GM18861 (cell line): ENCODE results near the gene C5orf24.
"Not testable (repeated sequence)": the region's sequence is repeated elsewhere in the genome, so short reads cannot be mapped to it uniquely, and the experiment has no call there.

ENCODE experiments used
- ATAC-seq: cut with Tn5 transposase; IDR thresholded peaks from one replicate; pipeline ENCODE4 v1.9.1; 2021; ENCODE audit not compliant: unreplicated experiment

The C5orf24 gene

DNA sequence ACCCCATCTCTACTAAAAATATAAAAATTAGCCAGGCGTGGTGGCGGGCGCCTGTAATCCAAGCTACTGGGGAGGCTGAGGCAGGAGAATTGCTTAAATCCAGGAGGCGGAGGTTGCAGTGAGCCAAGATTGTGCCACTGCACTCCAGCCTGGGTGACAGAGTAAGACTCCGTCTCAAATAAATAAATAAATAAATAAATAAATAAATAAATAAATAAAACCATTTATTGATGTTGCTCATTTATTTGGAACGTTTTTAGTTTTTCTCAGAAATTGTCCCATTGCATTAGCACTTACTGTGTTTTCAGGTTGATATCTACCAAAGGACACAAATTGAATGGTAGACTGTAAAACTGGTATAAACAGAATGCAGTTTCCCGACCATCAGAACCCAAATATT, 10.7 kb downstream of the C5orf24 start:
- not testable (repeated sequence) for ATAC-seq

DNA sequence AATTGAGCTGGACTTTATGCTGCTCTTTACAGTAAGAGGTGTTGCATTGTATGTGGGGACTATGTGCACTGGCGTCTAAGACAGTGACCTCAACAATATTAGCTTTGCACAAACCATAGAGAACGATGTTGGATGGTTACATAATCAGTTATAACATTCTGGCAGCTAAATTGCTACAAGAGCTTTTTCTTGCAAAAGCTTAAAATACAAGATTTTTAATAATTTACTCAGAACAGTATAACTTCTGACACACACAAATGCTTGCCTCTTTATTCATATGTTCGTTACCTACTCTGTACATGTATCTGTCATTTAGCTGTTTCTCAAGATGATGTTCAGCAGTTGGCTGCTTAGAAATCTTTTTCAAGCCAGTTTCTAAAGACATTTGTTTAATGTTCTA, 11.6 kb downstream of the C5orf24 start:
- no peak for ATAC-seq

DNA sequence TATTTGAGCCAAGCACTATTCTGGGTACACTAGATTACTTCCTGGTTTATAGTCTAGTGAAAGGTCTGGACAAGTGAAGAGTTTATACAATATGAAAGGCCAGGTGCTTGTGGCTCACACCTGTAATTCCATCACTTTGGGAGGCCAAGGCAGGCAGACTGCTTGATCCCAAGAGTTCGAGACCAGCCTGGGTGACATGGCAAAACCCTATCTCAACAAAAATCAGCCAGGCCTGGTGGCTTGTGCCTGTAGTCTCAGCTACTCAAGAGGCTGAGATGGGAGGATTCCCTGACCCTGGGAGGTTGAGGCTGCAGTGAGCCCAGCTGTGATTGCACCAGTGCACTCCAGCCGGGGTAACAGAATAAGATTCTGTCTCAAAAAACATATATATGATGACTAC, 18.9 kb downstream of the C5orf24 start:
- ATAC-seq = no peak

DNA sequence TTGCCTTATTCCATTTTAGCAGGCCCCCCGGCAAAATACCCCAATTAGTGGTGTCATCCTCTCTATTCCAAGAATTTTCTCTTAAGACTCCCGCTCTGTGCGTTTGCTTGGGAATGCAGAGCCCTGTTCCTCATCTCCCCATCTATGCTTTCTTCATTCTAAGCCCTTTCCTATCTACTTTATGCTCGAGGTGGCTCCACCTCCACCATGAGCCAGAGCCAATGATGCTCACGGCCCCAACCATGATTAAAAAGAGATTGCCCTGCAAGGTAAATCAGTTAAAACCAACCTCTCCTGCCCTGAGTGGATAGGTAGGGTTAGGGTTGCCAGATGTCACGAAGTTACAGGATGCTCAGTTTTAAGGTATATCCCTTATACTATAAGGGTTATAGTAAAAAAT, 27.7 kb downstream of the C5orf24 start:
- no peak for ATAC-seq

DNA sequence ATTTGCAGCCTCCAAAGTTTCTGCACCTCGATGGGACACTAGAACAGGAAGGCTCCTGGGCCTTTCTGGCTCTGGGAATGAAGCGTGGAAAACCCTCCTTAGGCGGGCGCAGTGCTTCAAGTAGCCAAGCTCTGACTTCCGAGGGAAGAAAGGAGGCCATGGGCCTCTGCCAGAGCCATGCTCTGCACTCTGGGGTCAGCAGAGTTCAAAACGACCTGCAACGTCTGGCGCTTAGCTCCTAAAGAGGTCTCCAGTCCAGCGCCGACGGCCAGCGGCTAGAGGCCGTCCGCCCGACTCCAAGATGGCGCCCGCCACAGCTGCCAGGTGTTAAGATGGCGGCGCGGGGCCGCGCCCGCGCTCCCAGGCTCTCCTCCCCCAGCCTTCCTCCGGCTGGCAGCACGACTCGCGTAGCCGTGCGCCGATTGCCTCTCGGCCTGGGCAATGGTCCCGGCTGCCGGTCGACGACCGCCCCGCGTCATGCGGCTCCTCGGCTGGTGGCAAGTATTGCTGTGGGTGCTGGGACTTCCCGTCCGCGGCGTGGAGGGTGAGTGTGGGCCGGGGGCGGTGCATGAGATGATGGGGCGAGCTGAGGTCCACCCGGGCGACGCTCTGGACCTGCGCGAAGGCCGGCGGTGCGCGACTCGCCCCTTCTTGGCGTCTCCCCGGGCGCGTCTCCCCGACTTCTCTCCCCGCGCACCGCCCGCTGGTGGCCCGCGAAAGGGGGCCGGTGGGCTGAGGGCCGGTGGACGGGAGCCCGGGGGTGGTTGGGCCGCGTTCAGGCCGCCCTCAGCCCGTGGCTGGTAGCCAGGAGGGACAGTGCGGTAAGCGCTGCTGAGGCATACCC, 28.4 kb downstream of the C5orf24 start, which contains the start of gene TXNDC15:
TSS of gene TXNDC15 (plus strand) at position 385 of the 844 bp plus-strand sequence. CDS start at position 442, 57 bp downstream.
- peak; percentile 70 for ATAC-seq

DNA sequence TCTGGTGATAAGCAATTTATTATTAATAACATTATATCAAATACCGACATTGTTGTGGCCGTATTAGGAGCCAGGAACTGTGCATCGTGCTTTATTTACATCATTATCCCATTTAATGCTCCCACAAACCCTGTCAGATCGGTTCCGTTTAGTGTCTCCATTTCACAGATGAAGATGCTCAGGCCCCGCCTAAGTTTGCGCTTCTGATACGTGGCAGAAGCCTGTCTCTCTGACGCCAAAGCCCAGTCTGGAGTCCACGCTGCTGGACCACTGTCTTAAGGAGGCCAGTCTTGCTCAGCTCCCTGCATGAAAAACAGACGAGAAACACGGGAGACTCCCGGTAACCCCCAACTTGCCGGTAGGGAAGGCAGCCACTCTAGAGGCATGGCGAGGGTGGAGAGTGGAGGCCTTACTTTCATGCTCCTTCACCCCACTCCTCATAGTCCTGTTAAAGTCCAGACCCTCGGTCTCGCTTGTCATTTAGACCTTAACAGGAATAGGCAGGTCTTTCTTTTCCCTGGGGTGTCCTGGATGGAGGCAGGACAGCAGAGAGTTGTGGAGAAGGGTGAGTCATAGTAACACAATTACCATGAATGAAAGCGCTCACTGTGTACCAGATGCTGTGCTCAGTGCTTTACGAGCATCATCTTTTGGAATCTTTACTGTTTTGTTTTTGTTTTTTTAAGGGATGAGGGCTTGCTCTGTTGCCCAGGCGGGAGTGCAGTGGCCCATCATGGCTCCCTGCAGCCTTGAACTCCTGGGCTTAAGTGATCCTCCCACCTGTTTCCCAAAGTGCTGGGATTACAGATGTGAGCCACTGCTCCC, 29.3 kb downstream of the C5orf24 start:
- no peak for ATAC-seq

DNA sequence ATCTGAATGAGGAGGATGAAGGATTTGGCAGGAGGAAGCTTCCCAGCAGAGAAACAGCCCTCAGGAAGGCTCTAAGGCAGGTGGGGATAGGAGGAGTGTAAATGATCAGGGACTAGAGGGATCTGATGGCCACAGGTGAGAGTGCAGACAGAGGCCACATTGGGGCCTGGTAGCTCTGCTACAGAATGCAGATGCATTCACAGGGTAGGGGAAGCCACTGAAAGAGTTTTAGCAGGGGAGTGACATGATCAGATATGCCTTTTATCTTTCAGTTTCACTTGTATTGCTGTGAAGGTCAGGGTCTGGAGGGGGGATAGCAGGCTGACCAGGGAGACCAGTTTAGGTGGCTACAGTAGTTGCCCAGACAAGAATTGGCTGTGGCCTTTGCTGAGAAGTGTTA, 31.4 kb downstream of the C5orf24 start:
- no peak for ATAC-seq

DNA sequence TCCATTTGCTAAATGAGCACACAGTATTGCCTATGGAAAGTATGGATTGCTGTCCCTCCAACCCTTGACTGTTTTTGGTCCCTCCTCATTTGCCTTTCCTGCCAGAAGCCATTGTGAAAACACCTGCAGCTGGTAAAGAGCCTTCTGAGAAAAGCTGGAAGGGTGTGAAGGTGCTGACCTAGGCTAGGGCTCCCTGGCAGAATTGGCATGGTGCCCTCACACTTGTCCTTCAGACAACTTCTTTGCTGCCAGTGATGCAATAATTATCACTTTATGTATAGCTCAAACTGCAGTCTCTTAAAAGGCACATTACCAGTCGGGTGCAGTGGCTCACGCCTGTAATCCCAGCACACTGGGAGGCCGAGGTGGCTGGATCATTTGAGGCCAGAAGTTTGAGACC, 32.6 kb downstream of the C5orf24 start:
- no peak for ATAC-seq

DNA sequence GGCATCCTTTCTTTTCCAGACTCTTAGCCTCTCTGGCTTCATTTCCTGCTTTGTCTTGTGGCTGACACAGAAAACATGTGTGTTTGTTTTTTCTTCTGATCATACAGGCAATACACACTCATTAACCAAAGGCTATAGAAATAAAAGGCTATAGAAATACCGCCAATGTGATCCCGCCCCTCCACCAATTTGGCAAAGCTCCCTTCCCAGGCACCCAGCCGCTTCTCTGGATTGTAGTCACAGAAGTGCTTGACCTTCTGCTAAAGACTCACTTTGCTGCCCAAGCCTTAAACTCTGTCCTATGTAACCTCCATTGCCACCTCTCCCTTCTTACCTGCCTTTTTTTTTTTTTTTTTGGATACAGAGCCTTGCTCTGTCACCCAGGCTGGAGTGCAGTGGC, 33.7 kb downstream of the C5orf24 start:
- no peak for ATAC-seq

DNA sequence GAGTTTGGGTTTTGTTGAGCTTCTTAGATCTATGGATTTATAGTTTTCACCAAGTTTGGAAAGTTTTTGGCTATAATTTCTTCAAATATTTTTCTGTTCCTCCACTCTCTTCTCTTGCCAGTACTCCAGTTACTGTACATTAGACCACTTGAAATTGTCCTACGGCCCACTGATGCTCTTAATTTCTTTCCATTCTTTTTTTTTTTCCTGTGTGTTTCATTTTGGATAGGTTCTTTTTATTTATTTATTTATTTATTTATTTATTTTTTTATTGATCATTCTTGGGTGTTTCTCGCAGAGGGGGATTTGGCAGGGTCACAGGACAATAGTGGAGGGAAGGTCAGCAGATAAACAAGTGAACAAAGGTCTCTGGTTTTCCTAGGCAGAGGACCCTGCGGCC, 35.2 kb downstream of the C5orf24 start:
- ATAC-seq = not testable (repeated sequence)

DNA sequence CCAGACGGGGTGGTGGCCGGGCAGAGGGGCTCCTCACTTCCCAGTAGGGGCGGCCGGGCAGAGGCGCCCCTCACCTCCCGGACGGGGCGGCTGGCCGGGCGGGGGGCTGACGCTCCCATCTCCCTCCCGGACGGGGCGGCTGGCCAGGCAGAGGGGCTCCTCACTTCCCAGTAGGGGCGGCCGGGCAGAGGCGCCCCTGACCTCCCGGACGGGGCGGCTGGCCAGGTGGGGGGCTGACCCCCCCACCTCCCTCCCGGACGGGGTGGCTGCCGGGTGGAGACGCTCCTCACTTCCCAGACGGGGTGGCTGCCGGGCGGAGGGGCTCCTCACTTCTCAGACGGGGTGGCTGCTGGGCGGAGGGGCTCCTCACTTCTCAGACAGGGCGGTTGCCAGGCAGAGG, 35.9 kb downstream of the C5orf24 start:
- ATAC-seq = not testable (repeated sequence)

DNA sequence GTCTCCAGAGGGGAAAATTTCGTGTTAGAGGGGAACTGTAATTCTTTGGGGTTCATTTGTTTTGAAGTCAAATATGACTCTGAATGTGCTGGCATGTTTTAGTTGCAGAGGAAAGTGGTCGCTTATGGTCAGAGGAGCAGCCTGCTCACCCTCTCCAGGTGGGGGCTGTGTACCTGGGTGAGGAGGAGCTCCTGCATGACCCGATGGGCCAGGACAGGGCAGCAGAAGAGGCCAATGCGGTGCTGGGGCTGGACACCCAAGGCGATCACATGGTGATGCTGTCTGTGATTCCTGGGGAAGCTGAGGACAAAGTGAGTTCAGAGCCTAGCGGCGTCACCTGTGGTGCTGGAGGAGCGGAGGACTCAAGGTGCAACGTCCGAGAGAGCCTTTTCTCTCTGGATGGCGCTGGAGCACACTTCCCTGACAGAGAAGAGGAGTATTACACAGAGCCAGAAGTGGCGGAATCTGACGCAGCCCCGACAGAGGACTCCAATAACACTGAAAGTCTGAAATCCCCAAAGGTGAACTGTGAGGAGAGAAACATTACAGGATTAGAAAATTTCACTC, 41.9 kb downstream of the C5orf24 start:
- no peak for ATAC-seq

DNA sequence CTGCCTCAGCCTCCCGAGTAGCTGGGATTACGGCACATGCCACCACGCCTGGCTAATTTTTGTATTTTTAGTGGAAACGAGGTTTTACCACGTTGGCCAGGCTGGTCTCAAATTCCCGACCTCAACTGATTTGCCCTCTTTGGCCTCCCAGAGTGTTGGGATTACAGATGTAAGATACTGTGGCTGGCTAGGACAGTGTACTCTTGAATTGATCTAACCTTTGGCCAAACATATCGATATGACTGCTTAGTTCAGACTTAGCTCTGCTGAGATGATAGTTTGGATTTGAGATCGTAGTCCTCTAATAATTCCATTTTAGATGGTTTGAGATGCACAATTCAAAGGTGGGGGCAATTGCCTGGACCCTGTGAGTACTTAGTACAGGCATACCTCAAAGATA, 43.6 kb downstream of the C5orf24 start:
- no peak for ATAC-seq

DNA sequence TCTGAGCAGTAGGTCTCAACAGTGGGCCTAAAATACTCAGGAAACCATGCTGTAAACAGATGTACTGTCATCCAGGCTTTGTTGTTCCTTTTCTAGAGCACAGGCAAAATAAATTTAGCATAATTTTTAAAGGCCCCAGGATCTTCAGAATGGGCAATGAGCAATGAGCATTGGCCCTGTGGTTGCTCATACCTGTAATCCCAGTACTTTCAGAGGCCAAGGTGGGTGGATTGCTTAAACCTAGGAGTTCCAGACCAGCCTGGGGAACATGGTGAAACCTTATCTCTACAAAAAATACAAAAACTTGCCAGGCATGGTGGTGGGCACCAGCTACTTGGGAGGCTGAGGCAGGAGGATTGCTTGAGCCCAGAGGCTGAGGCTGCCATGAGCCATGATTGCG, 45.7 kb downstream of the C5orf24 start:
- no peak for ATAC-seq

DNA sequence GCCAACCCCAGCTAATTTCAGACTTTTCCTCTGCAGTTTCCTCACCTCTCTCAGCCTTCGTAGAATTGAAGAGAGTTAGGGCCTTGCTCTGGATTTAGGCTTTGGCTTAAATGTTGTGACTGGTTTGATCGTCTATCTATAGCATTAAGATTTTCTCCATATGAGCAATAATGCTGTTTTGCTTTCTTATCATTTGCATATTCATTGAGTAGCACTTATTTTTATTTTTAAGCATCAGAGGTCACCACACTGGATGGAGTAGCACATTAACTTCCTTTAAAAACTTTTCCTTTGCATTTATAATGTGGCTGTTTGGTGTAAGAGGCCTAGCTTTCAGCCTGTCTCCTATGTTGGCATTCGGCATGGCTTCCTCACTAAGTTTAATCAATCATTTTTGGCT, 46.5 kb downstream of the C5orf24 start:
- no peak for ATAC-seq

DNA sequence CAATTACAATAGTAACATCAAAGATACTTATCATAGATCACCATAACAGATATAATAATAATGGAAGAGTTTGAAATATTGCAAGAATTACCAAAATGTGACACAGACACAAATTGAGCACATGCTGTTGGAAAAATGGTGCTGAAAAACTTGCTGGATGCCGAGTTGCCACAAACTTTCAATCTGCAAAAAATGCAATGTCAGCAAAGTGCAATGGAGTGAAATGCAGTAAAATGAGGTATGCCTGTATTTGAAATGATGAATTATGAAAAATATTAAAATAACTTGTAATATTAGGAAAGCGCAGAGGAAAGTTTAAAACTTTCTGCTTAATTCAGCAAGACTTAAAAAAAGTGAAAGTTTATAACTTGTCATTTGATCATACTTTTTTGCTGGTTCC, 47.2 kb downstream of the C5orf24 start:
- ATAC-seq = no peak

DNA sequence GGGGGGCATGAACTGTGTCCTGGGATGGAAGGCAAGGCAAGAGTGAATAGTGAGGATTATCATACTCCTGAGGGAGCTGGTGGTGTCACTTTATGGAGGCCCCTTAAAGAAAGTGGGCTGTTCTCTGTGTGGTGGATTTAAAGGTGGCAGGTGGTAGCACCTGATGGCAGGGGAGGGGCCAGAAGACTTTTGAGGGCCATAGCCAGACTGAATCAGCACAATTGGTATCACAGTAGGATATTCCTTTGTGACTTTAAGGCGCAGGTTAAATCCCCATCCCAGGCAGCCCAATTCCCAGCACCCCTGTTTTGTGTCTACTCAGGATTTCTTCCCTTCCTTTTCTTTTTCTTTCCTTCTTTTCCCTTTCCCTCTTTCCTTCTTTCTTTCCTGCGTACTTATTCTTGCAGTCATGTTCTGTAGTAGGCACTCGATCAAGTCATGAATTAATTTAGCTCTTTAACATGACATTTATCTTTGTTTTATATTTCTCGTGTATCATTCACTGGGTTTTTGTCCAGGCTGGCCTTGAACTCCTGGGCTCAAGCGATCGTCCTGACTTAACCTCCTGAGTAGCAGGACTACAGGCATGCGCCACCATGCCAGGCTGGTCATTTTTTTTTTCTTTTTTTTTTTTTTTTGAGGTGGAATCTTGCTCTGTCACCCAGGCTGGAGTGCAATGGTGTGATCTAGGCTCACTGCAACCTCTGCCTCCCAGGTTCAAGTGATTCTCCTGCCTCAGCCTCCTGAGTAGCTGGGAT, 48.2 kb downstream of the C5orf24 start:
- no peak for ATAC-seq

DNA sequence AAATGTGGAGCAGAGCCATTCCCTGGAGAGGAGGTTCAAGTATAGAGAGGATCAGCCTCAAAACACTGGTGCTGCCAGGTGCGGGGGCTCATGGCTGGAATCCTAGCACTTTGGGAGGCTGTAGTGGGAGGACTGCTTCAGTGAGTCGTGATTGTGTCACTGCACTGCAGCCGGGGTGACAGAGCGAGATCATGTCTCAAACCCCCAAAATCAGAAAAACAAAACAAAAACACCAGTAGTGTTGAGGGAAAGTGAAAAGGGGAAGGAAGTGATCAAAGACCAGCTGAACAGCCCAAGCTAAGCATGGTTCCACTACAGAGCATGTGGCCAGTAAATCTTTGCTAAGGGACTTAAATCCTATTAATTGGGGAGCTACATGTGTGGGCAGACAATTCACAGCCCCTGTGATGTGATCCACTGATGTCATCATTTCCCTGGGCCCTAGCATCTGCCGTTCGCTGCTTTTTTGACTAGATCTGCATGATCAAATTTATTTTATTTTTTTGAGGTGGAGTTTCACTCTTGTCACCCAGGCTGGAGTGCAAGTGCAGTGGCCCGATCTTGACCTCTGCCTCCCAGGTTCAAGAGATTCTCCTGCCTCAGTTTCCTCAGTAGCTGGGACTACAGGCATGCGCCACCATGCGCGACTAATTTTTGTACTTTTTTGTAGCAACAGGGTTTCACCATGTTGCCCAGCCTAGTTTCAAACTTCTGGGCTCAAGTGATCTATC, 56.5 kb downstream of the C5orf24 start:
- ATAC-seq = peak; percentile 36

DNA sequence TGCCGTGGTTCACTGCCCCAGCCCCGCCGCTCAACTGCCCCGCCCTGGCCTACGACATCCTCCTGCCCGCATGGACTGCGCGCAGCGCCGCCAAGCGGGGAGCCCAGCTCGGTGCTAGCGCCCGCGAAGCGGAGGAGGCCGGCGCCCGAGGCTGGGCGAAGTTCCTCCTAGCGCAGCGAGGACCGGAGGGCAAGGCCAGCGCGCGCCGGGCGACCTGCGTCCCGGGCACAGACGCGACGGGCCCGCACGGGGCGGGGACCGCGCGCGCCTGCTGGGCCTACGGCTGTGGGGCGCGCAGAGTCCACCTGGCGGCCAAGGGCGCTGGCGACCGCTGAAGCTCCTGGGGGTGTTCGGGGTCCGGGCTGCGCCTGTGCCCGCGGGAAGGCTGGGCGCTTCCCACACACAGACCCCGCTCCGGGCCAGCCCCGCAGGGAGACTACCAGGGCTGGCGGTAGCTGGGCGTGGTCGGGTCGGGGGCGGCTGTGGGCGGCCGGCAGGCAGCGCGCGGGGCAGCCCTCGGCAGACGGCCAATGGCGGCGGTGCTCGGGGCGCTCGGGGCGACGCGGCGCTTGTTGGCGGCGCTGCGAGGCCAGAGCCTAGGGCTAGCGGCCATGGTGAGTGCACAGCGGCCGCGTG, 59.0 kb downstream of the C5orf24 start, which contains the start of gene PCBD2:
TSS of gene PCBD2 (plus strand) at position 522 of the 636 bp plus-strand sequence. CDS start at position 531, 9 bp downstream.
- peak; percentile 80 for ATAC-seq
